ENCODE results near the gene KIAA0930.

DNA sequence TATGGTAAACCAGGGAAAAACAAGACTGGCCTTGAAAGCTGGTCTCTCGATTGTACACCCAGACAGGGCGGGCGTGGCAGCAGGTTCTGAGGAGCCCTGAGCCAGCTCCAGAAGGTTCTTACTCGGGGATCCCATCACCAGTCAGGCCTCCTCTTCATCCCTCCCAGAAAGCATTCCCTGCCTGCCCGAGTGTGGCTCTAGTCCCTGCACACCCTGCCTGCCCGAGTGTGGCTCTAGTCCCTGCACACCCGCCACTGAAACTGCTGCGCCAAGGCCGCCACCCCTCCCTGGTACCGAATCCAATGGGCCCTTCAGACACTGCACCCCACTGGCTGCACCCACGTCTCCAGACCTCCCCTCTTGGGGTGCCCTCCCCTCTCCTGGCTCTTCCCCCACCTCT, 30.1 kb downstream of the KIAA0930 start:
- no peak for TF ChIP-seq POLR2AphosphoS5 (IDR thresholded peaks at IDR 0.05; ENCODE audit: low read depth)
- no peak for TF ChIP-seq CTCF (conservative IDR thresholded peaks at IDR 0.05; ENCODE audit: low read depth in 2 of 2)
- TF ChIP-seq EZH2phosphoT487 (IDR thresholded peaks at IDR 0.05; ENCODE audit: unreplicated experiment) = no peak
- TF ChIP-seq JUNB (IDR thresholded peaks at IDR 0.05; ENCODE audit: unreplicated experiment) = no peak
- TF ChIP-seq, protein P1, sequence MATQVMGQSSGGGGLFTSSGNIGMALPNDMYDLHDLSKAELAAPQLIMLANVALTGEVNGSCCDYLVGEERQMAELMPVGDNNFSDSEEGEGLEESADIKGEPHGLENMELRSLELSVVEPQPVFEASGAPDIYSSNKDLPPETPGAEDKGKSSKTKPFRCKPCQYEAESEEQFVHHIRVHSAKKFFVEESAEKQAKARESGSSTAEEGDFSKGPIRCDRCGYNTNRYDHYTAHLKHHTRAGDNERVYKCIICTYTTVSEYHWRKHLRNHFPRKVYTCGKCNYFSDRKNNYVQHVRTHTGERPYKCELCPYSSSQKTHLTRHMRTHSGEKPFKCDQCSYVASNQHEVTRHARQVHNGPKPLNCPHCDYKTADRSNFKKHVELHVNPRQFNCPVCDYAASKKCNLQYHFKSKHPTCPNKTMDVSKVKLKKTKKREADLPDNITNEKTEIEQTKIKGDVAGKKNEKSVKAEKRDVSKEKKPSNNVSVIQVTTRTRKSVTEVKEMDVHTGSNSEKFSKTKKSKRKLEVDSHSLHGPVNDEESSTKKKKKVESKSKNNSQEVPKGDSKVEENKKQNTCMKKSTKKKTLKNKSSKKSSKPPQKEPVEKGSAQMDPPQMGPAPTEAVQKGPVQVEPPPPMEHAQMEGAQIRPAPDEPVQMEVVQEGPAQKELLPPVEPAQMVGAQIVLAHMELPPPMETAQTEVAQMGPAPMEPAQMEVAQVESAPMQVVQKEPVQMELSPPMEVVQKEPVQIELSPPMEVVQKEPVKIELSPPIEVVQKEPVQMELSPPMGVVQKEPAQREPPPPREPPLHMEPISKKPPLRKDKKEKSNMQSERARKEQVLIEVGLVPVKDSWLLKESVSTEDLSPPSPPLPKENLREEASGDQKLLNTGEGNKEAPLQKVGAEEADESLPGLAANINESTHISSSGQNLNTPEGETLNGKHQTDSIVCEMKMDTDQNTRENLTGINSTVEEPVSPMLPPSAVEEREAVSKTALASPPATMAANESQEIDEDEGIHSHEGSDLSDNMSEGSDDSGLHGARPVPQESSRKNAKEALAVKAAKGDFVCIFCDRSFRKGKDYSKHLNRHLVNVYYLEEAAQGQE (IDR thresholded peaks at IDR 0.05; ENCODE audit: unreplicated experiment) = no peak
- TF ChIP-seq EZH2 (IDR thresholded peaks at IDR 0.05; ENCODE audit: low read depth, unreplicated experiment) = no peak
- TF ChIP-seq CREB1 (CRISPR knock-in tag; IDR thresholded peaks at IDR 0.05; ENCODE audit: low read depth) = no peak

Data from GM23338 (cell line).